ENCODE measurements around the gene HMOX2. TPM values are rescaled to one million over a fixed set of nuclear protein-coding genes. Genes with fewer than 3 reads are reported as not detected.

Gene HMOX2
- total and polyA plus RNA-seq, 2 experiments from 2014 or later = 36.0 to 61.5 TPM

GRCh38 chr16:4557973-4558372, 81.8 kb downstream of the HMOX2 start:
- no peaks in the 10 kb centered on the region for H4K20me1 ChIP-seq (ENCODE audit: insufficient read depth)
- no peak for TF ChIP-seq EZH2 (IDR thresholded peaks at IDR 0.05; ENCODE audit: insufficient read depth, poor library complexity, severe bottlenecking)
- TF ChIP-seq EZH2phosphoT487 (IDR thresholded peaks at IDR 0.05; ENCODE audit: insufficient read depth, low read depth) = no peak
- H3K4me2 ChIP-seq (ENCODE audit: unreplicated experiment) = no peak overlapping the region
- in situ Hi-C loops (cut with MboI) = no loop called here
- H3K27me3 ChIP-seq (replicated peaks; ENCODE audit: insufficient read depth) = peaks cover 10% of the 10 kb centered on the region
- DNase-seq = no peak
- no peaks in the 10 kb centered on the region for H3K9me2 ChIP-seq (ENCODE audit: insufficient read depth)
- no peaks in the 10 kb centered on the region for H3K4me1 ChIP-seq (ENCODE audit: insufficient read depth)
- H3K4me3 ChIP-seq = no peak overlapping the region
- WGBS, 2 experiments (ENCODE audit: low coverage in 1 of 2, low lambda C conversion rate in 2 of 2, missing lambda C conversion rate in 2 of 2) = 74 to 76% methylated on average over 10 of the region's 10 CpGs
- H3K36me3 ChIP-seq (ENCODE audit: low read depth) = no peaks in the 10 kb centered on the region
- H3K9ac ChIP-seq = no peak overlapping the region
- H2AFZ ChIP-seq = no peak overlapping the region
- H3K79me2 ChIP-seq (ENCODE audit: insufficient read depth) = no peaks in the 10 kb centered on the region
- H3F3A ChIP-seq (ENCODE audit: insufficient read depth) = no peaks in the 10 kb centered on the region
- H3K27ac ChIP-seq = no peak overlapping the region
- no peaks in the 10 kb centered on the region for H3K9me3 ChIP-seq (ENCODE audit: low read depth)

Small RNAs within 50 kb of the gene (small RNA-seq; reads per million reads assigned to genes)
- gene AC012676.2 (ENCODE audit: low read depth, low replicate concordance) = not detected

Other genes starting within 250 kb of the HMOX2 start
- gene SRL, start 234.3 kb upstream of the HMOX2 start, total RNA-seq (2014; rRNA removed; shearing (Covaris generic)) = not detected in 2 replicates
- not detected in 2 replicates for gene SRL, start 234.3 kb upstream of the HMOX2 start, polyA plus RNA-seq (2016; fragmentation: Nextera tagmentation; extraction: Ambion mirVana)
- 3.4 and 5.4 TPM in 2 replicates for gene TFAP4, start 203.4 kb upstream of the HMOX2 start, total RNA-seq (2014; rRNA removed; shearing (Covaris generic))
- 0.91 and 1.5 TPM in 2 replicates for gene TFAP4, start 203.4 kb upstream of the HMOX2 start, polyA plus RNA-seq (2016; fragmentation: Nextera tagmentation; extraction: Ambion mirVana)
- gene GLIS2, start 160.3 kb upstream of the HMOX2 start, total RNA-seq (2014; rRNA removed; shearing (Covaris generic)) = 2.9 and 3.2 TPM in 2 replicates
- 6.8 and 7.3 TPM in 2 replicates for gene GLIS2, start 160.3 kb upstream of the HMOX2 start, polyA plus RNA-seq (2016; fragmentation: Nextera tagmentation; extraction: Ambion mirVana)
- 20.4 and 33.0 TPM in 2 replicates for gene PAM16, start 125.1 kb upstream of the HMOX2 start, total RNA-seq (2014; rRNA removed; shearing (Covaris generic))
- gene PAM16, start 125.1 kb upstream of the HMOX2 start, polyA plus RNA-seq (2016; fragmentation: Nextera tagmentation; extraction: Ambion mirVana) = 74.5 and 78.9 TPM in 2 replicates
- gene VASN, start 104.5 kb upstream of the HMOX2 start, total RNA-seq (2014; rRNA removed; shearing (Covaris generic)) = 223 and 234 TPM in 2 replicates
- gene VASN, start 104.5 kb upstream of the HMOX2 start, polyA plus RNA-seq (2016; fragmentation: Nextera tagmentation; extraction: Ambion mirVana) = 160 and 169 TPM in 2 replicates
- 13.2 and 27.7 TPM in 2 replicates for gene CORO7, start 59.8 kb upstream of the HMOX2 start, total RNA-seq (2014; rRNA removed; shearing (Covaris generic))
- 5.9 and 7.3 TPM in 2 replicates for gene CORO7, start 59.8 kb upstream of the HMOX2 start, polyA plus RNA-seq (2016; fragmentation: Nextera tagmentation; extraction: Ambion mirVana)
- 43.9 and 47.2 TPM in 2 replicates for gene DNAJA3, start 50.5 kb upstream of the HMOX2 start, total RNA-seq (2014; rRNA removed; shearing (Covaris generic))
- 50.9 and 51.0 TPM in 2 replicates for gene DNAJA3, start 50.5 kb upstream of the HMOX2 start, polyA plus RNA-seq (2016; fragmentation: Nextera tagmentation; extraction: Ambion mirVana)
- 36.2 and 44.2 TPM in 2 replicates for gene NMRAL1, start 1.8 kb upstream of the HMOX2 start, total RNA-seq (2014; rRNA removed; shearing (Covaris generic))
- 37.4 and 37.5 TPM in 2 replicates for gene NMRAL1, start 1.8 kb upstream of the HMOX2 start, polyA plus RNA-seq (2016; fragmentation: Nextera tagmentation; extraction: Ambion mirVana)
- gene CDIP1, start 62.4 kb downstream of the HMOX2 start, total RNA-seq (2014; rRNA removed; shearing (Covaris generic)) = 14.7 and 20.7 TPM in 2 replicates
- 17.7 and 20.3 TPM in 2 replicates for gene CDIP1, start 62.4 kb downstream of the HMOX2 start, polyA plus RNA-seq (2016; fragmentation: Nextera tagmentation; extraction: Ambion mirVana)
- not detected in 2 replicates for gene C16orf96, start 79.9 kb downstream of the HMOX2 start, total RNA-seq (2014; rRNA removed; shearing (Covaris generic))
- gene C16orf96, start 79.9 kb downstream of the HMOX2 start, polyA plus RNA-seq (2016; fragmentation: Nextera tagmentation; extraction: Ambion mirVana) = not detected in 2 replicates
- gene UBALD1, start 138.5 kb downstream of the HMOX2 start, total RNA-seq (2014; rRNA removed; shearing (Covaris generic)) = 9.9 and 17.4 TPM in 2 replicates
- gene UBALD1, start 138.5 kb downstream of the HMOX2 start, polyA plus RNA-seq (2016; fragmentation: Nextera tagmentation; extraction: Ambion mirVana) = 10.3 and 11.5 TPM in 2 replicates
- 26.4 and 30.2 TPM in 2 replicates for gene MGRN1, start 148.4 kb downstream of the HMOX2 start, total RNA-seq (2014; rRNA removed; shearing (Covaris generic))
- 13.1 and 14.0 TPM in 2 replicates for gene MGRN1, start 148.4 kb downstream of the HMOX2 start, polyA plus RNA-seq (2016; fragmentation: Nextera tagmentation; extraction: Ambion mirVana)
- gene NUDT16L1, start 217.2 kb downstream of the HMOX2 start, total RNA-seq (2014; rRNA removed; shearing (Covaris generic)) = 34.8 and 43.6 TPM in 2 replicates
- gene NUDT16L1, start 217.2 kb downstream of the HMOX2 start, polyA plus RNA-seq (2016; fragmentation: Nextera tagmentation; extraction: Ambion mirVana) = 42.9 and 43.6 TPM in 2 replicates